Measurements from ENCODE around the gene TSPAN33.
"Not testable (repeated sequence)": the region's sequence is repeated elsewhere in the genome, so short reads cannot be mapped to it uniquely, and the experiment has no call there.

Gene TSPAN33

GRCh38 chr7:129170441-129171021 lies 26.0 kb downstream of the TSPAN33 start:
- DNase-seq (ENCODE audit: low read depth in 2 of 2), result no peak

GRCh38 chr7:129173861-129174260 lies 29.4 kb downstream of the TSPAN33 start:
- DNase-seq (ENCODE audit: low read depth in 2 of 2), result not testable (repeated sequence)

- DNase-seq (ENCODE audit: low read depth in 2 of 2), result no peak
These were observed 32.6 kb downstream of the TSPAN33 start for GRCh38 chr7:129176916-129177710.

DNA sequence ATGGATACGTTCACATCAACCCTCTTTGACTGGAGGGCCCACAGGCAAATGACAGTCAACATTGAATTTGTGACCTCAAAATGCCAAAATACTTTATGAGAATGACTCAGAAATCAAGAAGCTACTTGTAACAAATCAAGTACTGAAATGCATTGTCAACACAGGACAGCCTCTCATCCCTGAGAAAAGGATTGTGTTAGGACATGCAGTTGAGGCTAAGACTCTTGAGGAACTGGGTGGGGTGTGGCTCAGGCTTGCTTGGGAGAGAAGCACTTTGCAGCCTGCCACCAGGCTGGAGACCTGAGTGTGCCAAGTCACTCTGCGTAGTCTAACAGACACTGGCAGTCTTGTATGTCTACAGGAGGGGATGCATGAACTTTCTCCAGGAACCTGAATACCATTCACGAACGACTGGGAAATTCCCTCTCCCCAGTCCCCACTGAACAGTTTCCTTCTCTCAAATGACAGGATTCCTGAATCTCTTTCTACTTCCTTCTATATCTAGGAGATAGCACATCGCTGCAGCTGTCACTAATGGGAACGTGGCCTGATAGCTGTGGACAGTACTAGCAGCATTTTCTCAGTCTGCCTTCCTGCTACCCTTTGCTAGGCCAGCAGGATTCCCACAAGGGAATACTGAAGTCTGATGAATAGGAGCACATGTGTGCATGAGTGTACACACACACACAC lies 40.6 kb downstream of the TSPAN33 start:
- DNase-seq (ENCODE audit: low read depth in 2 of 2), result no peak

DNA sequence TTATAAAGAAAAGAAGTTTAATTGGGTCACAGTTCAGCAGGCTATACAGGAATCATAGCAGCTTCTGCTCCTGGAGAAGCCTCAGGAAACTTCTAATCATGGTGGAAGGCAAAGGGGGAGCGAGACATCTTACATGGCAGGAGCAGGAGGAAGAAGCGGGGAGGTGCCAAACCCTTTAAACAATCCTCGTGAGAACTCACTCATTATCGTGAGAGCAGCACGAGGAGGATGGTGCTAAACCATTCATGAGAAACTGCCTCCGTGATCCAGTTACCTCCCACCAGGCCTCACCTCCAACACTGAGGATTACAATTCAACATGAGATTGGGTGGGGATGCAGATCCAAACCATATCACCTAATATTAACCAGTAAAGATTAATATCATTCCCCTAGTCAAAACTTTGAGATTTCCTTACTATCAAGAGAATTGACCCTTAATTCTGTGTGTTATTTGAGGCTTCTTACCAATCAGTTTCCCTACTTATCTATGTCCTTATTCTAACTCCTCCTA lies 42.3 kb downstream of the TSPAN33 start:
- no peak for DNase-seq (ENCODE audit: low read depth in 2 of 2)

DNA sequence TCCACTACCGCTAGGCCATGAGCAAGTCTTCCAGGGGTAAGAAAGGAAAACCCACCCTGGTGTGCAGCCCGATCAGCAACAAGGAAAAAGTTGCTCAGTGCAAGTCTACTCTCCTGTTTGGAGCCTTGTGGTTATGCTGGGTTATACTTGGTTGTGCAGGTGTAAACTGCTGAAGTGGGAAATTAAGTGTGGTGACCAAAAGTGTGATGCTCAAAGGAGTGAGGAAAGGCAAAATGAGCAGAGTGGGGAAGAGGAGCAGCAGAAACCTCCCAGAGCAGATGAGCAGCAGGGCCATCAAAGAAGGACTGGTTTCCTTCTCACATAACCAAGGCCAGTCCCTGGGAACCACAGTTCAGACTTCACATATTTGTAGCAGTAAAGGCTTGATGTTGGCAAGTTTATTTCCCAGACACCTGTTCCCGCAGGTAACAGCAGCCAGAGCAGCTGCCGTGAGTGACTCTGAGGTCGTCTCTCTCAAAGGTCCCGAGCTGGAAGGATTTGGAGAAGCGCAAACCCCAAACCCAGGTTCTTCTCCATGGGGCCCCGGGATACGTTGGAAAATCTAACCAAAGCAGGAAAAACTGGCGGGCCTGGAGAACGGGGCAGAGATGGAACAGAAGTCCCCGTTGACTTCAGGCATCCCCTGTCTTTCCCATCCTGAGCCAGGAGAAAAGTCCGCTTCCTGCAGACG lies 43.3 kb downstream of the TSPAN33 start:
- no peak for DNase-seq (ENCODE audit: low read depth in 2 of 2)

- DNase-seq (ENCODE audit: low read depth in 2 of 2), result no peak
These were observed 43.9 kb downstream of the TSPAN33 start, which contains the start of gene SMO for GRCh38 chr7:129188372-129188891. SMO (plus strand) TSS chr7:129188633; CDS start chr7:129189152, 519 bp downstream.

DNA sequence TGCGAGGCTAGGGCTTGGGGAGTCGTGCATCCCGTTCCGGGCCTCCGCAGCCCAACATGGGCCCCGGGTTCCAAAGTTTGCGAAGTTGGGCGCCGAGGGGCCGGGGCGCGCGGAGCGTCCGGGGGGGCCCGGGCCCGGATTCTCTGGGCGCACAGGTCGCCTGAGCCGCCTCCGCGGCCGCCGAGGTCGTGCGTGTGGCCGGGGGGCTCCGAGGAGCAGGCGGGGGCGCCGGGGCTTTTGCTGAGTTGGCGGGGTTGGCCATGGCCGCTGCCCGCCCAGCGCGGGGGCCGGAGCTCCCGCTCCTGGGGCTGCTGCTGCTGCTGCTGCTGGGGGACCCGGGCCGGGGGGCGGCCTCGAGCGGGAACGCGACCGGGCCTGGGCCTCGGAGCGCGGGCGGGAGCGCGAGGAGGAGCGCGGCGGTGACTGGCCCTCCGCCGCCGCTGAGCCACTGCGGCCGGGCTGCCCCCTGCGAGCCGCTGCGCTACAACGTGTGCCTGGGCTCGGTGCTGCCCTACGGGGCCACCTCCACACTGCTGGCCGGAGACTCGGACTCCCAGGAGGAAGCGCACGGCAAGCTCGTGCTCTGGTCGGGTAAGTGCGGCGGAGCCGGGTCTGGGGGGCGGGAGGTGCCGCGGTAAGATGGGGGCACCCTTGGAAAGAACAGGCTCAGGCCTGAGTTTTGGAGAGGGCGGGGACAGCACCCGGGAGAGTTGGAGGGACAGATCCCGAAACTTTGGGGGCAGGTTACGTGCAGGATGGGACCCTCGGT lies 44.6 kb downstream of the TSPAN33 start:
- no peak for DNase-seq (ENCODE audit: low read depth in 2 of 2)

DNA sequence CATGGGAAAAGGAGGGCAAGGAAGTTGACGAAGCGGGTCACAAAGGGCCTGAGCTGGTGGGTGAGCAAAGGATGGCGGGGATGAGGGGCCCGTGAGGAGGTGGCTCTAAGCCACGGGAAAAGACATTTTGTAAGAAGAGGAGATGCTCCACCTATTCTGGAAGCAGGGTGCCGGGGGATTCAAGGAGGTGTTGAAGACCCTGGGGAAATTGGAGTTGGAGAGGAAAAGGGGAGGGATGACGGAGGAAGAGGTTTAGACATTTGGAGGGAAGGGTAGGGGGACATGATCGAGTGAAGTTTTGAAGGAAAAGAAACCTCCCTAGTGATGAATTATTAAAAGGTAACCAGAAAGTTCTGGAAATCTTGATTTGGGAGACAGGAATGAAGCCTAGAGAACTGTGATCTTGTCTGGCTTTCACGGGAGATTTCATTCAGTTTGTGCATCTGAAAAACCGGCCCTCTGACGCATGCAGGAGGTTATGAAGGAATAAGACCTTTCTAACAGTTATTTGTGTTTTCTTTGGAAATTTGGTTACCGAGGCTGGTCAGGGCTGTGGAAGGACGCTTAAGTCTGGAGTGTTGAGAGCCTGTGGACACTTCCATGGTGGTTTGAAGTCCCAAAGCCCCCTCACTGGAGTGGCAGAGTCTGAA lies 45.3 kb downstream of the TSPAN33 start:
- DNase-seq (ENCODE audit: low read depth in 2 of 2), result no peak

GRCh38 chr7:129191272-129191671 lies 46.8 kb downstream of the TSPAN33 start:
- no peak for DNase-seq (ENCODE audit: low read depth in 2 of 2)

GRCh38 chr7:129193892-129194291 lies 49.4 kb downstream of the TSPAN33 start:
- DNase-seq (ENCODE audit: low read depth in 2 of 2), result no peak

GRCh38 chr7:129197771-129198170 lies 53.3 kb downstream of the TSPAN33 start:
- no peak for DNase-seq (ENCODE audit: low read depth in 2 of 2)

DNA sequence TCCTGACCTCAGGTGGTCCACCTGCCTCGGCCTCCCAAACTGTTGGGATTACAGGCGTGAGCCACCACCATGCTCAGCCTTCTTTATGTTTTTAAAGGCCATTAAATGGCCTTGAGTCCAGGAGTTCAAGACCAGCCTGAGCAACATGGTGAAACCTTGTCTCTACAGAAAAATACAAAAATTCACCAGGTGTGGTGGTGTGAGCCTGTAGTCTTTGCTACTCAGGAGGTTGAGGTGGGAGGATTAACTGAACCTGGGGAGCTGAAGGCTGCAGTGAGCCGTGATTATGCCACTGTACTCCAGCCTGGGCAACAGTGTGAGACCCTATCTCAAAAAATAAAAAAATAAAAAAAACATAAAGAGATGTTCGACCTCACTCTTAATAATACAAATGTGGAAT lies 54.9 kb downstream of the TSPAN33 start:
- DNase-seq (ENCODE audit: low read depth in 2 of 2), result no peak

DNA sequence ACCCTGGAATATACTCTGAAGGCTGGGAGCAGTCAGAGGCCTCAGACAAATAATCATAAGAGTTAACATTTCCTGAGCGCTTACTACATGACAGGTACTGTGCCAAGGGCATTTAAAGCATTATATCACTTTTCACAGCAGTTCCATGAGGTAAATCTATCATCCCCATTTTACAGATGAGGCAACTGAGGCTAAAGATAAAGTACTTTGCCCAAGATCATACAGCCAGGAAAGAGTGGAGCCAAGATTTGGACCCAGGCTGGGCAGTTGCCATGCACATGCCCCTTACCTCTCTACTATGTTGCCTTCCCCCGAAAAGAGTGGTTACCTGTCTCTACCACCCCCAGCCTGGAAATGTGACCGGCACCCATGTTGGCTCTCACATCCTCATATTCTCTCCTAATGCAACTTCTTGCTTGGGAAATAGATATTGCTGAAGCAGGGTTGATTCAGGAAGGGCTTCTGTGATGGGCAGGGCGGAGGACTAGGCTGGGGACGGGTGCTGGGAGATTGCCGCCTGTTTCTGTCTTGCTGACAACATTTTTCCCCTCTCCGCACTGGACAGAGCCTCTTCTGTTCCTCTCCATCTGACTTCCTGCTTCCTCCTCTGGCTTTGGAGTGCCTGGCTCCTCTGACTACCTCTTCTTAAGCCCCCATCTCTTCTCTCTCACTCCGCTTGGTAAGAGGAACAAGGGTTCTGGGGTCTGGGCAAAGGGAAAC lies 57.7 kb downstream of the TSPAN33 start:
- no peak for DNase-seq (ENCODE audit: low read depth in 2 of 2)

- no peak for DNase-seq (ENCODE audit: low read depth in 2 of 2)
These were observed 58.7 kb downstream of the TSPAN33 start for GRCh38 chr7:129203050-129203741.

GRCh38 chr7:129205126-129205818 lies 60.8 kb downstream of the TSPAN33 start:
- DNase-seq (ENCODE audit: low read depth in 2 of 2), result no peak

GRCh38 chr7:129205987-129206785 lies 61.7 kb downstream of the TSPAN33 start:
- no peak for DNase-seq (ENCODE audit: low read depth in 2 of 2)

DNA sequence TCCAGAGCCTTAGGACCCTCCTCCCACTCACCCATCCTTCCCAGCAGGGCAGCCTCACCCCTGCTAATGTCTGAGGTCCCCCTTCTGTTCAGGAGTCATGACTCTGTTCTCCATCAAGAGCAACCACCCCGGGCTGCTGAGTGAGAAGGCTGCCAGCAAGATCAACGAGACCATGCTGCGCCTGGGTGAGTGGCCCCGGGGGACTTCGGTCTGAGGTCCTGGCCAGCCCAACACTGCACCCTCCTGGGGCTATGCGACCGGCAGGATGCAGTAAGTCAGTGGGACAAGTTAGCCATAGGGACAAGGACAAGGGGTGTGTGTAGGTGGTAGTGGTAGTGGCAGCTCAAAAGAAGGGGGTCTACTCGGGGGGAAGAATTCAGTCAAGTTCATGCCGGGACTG lies 64.2 kb downstream of the TSPAN33 start:
- no peak for DNase-seq (ENCODE audit: low read depth in 2 of 2)
